GM12878 (cell line): ENCODE measurements around the gene GLRX2. TPM values are rescaled to one million over a fixed set of nuclear protein-coding genes. Genes with fewer than 3 reads are reported as not detected.

Experiments
- ATAC-seq: fragments of 200-7000 bp; cut with Tn5 transposase; 3 replicates; pipeline ENCODE4 v1.9.1; 2020; ENCODE audit warnings: mild to moderate bottlenecking, moderate library complexity
- BruUV-seq: library from RNA; stranded (reverse); fragments of 400-500 nt; replicated peaks from 2 replicates; lab custom pipeline; 2021; lab: Mats Ljungman, UMichigan
- CTCF ChIA-PET: fragments of 300-600 bp; sonication (Branson Sonifier 250); formaldehyde crosslinking; extraction: SDS; loops from one replicate; lab custom pipeline; 2021; ENCODE audit warnings: inconsistent platforms; lab: Yijun Ruan, JAX
- POLR2A ChIA-PET: fragments of 350-600 bp; formaldehyde crosslinking; extraction: SDS; loops from one replicate; lab custom pipeline; 2021; ENCODE audit warnings: inconsistent platforms; lab: Charles Lee
- RAD21 ChIA-PET: fragments of 300-600 bp; sonication (Branson Sonifier 250); formaldehyde crosslinking; loops from one replicate; lab custom pipeline; 2023; ENCODE audit warnings: antibody characterized with exemption; ENCODE audit not compliant: unreplicated experiment; lab: Charles Lee
- SMC1A ChIA-PET: fragments of 300-600 bp; sonication (Branson Sonifier 250); formaldehyde crosslinking; loops from one replicate; lab custom pipeline; 2023; ENCODE audit not compliant: unreplicated experiment, uncharacterized antibody; lab: Charles Lee
- DNase-seq: peaks from one replicate; pipeline ENCODE4 v3.0.0-alpha.2; 2011; ENCODE audit warnings: low read depth, low spot score
- FAIRE-seq: peaks from 3 replicates; lab custom pipeline; 2011; peaks lifted over from hg19 to GRCh38; lab: Jason Lieb, UNC
- H2AFZ ChIP-seq: 2 replicates; pipeline ENCODE4 v1.6.0; 2011; ENCODE audit warnings: low read depth, low read length, control low read depth; ENCODE audit not compliant: control insufficient read depth
- H3K27ac ChIP-seq: 2 replicates; pipeline ENCODE4 v1.5.1; 2011; ENCODE audit warnings: control low read depth; ENCODE audit not compliant: control insufficient read depth, insufficient read depth
- H3K27me3 ChIP-seq, 2 experiments: replicated peaks in 1 of 2; 2 replicates each; pipeline versions ENCODE4 v1.6.0 to v1.6.1; 2011; ENCODE audit warnings: low read length in 1 of 2; ENCODE audit not compliant: control insufficient read depth in 2 of 2, insufficient read depth in 2 of 2
- H3K36me3 ChIP-seq, 2 experiments: 2 replicates each; pipeline ENCODE4 v1.5.1; 2011; ENCODE audit warnings: low read length in 1 of 2; ENCODE audit not compliant: control insufficient read depth in 2 of 2, insufficient read depth in 2 of 2
- H3K4me1 ChIP-seq: 2 replicates; pipeline ENCODE4 v1.6.1; 2011; ENCODE audit warnings: mild to moderate bottlenecking, low read length, moderate library complexity, mixed read lengths; ENCODE audit not compliant: control insufficient read depth, insufficient read depth
- H3K4me2 ChIP-seq: 2 replicates; pipeline ENCODE4 v1.6.0; 2011; ENCODE audit warnings: control low read depth; ENCODE audit not compliant: control insufficient read depth, insufficient read depth
- H3K4me3 ChIP-seq: fragments of 200-600 bp; sonication (generic); 2 replicates; pipeline ENCODE4 v1.5.1; 2016
- H3K79me2 ChIP-seq: 2 replicates; pipeline ENCODE4 v1.6.0; 2011; ENCODE audit warnings: low read length; ENCODE audit not compliant: control insufficient read depth, insufficient read depth
- H3K9ac ChIP-seq: 2 replicates; pipeline ENCODE4 v1.8.0; 2011; ENCODE audit warnings: low read length, control low read depth, mixed read lengths; ENCODE audit not compliant: control insufficient read depth, insufficient read depth
- H3K9me3 ChIP-seq: replicated peaks from 3 replicates; pipeline ENCODE4 v1.5.1; 2011; ENCODE audit warnings: mild to moderate bottlenecking, low read length; ENCODE audit not compliant: control insufficient read depth, insufficient read depth
- H4K20me1 ChIP-seq: 2 replicates; pipeline ENCODE4 v1.6.0; 2011; ENCODE audit not compliant: control insufficient read depth, insufficient read depth
- BCLAF1 ChIP-seq: fragments of 450-650 bp; IDR thresholded peaks from 2 replicates; pipeline ENCODE4 v1.6.1; 2017; ENCODE audit warnings: antibody characterized with exemption, mild to moderate bottlenecking, moderate library complexity
- ELK1 ChIP-seq: IDR thresholded peaks from 2 replicates; pipeline ENCODE4 v1.6.1; 2012; ENCODE audit warnings: low read depth, low read length, improper control_type of control experiment
- IKZF2 ChIP-seq, 2 experiments: fragments of 450-650 bp; IDR thresholded peaks; 2 replicates each; pipeline ENCODE4 v1.6.1; 2017; ENCODE audit warnings: mild to moderate bottlenecking in 2 of 2, moderate library complexity in 2 of 2
- RUNX3 ChIP-seq: IDR thresholded peaks from 2 replicates; pipeline ENCODE4 v1.6.1; 2012; ENCODE audit warnings: low read length, inconsistent platforms
- ZBED1 ChIP-seq: IDR thresholded peaks from 2 replicates; pipeline ENCODE4 v1.6.1; 2016; ENCODE audit warnings: borderline replicate concordance
- ZNF24 ChIP-seq: fragments of 450-650 bp; IDR thresholded peaks from 2 replicates; pipeline ENCODE4 v1.6.1; 2017; ENCODE audit warnings: antibody characterized with exemption, mild to moderate bottlenecking
- WGBS: methylation state at CpG from one replicate; pipeline ENCODE4 v1.1.6; 2016; ENCODE audit warnings: low lambda C conversion rate; ENCODE audit not compliant: insufficient replicate concordance, insufficient coverage; ENCODE audit errors: missing lambda C conversion rate; 5-methylcytosine and 5-hydroxymethylcytosine counted together
- in situ Hi-C: fragments of 300-500 bp; cut with MboI; formaldehyde crosslinking; loops from 9 replicates; pipeline ENCODE4 v1.14.3; 2018; ENCODE audit warnings: mixed read lengths
- intact Hi-C: fragments of 100-400 bp; cut with micrococcal nuclease; formaldehyde crosslinking; loops from one replicate; pipeline ENCODE4 v1.14.2; 2022; ENCODE audit not compliant: unreplicated experiment
- polyA plus RNA-seq, 11 experiments: library from polyadenylated mRNA; depleted of rRNA in 4 of 11; unstranded in 6 of 11; stranded (reverse) in 5 of 11; fragments of >200 nt; fragmentation: Nextera tagmentation in 4 of 11; fragmentation: Illumina TruSeq in 1 of 11; extraction: Ambion mirVana in 4 of 11; extraction: Trizol in 1 of 11; gene quantifications; 1 replicate in 1 of 11; 2 replicates in 10 of 11; pipeline versions ENCODE4 v1.2.1 to v1.2.3, GENCODE V29; 2011 to 2016; ENCODE audit warnings: inconsistent platforms in 2 of 11, missing spikeins in 2 of 11, low read depth in 1 of 11
- total RNA-seq, 4 experiments: library from RNA; depleted of rRNA in 3 of 4; stranded (reverse); fragments of >200 nt in 3 of 4; fragmentation: Illumina TruSeq in 1 of 4; extraction: Trizol in 1 of 4; gene quantifications; 2 replicates each; pipeline versions ENCODE4 v1.2.1 to v1.2.3, GENCODE V29; 2013 to 2021

Gene GLRX2
- total and polyA plus RNA-seq, 10 of the 15 experiments (the other 5 are each of a cell fraction or from before 2014, with no cell fraction given): 5.5 to 67.6 (median 16.6) TPM

- Histone ChIP-seq H3K79me2 (peaks cover 95% of the 10 kb centered on the region), H3K9me3 (no peaks in the 10 kb centered on the region; the same call in 2 of the 3 replicates), H3K4me2 (peak overlapping the region; percentile 69), H2AFZ (no peak overlapping the region), H3K36me3 (peaks cover 0 to 4% of the 10 kb centered on the region in 2 experiments; a peak in 2 of 4 replicates), H3K9ac (no peak overlapping the region), H3K4me1 (peaks cover 20% of the 10 kb centered on the region), H3K27ac (no peak overlapping the region), H4K20me1 (no peaks in the 10 kb centered on the region), H3K4me3 (peak overlapping the region; percentile 14), H3K27me3 (no peaks in the 10 kb centered on the region)
- ChIA-PET CTCF (interaction anchor here (0.6 to 2.7 kb wide), 4 partner anchors 8 to 98 kb away, joined by 3 to 15 read pairs (median 3); no protein-coding TSS in a partner anchor), POLR2A (no interaction called here), SMC1A (interaction anchor here (0.7 to 1.0 kb wide), 2 partner anchors 9 to 47 kb away, joined by 3 read pairs; no protein-coding TSS in a partner anchor), RAD21 (no interaction called here)
- intact Hi-C loops (no loop called here), in situ Hi-C loops (no loop called here)
- no TSS peak for BruUV-seq
- WGBS: 67% methylated on average over 4 of the region's 4 CpGs
- FAIRE-seq (no peak), DNase-seq (no peak), ATAC-seq (no peak)
- TF ChIP-seq ZNF24: peak; percentile 74
- 0 out of 2 replicates have a peak, but pooled peaks have one; percentile 29 for TF ChIP-seq ZBED1
- TF ChIP-seq RUNX3: peak; percentile 55
- no peak for TF ChIP-seq ELK1
- no peak for TF ChIP-seq BCLAF1
- TF ChIP-seq IKZF2 (IDR thresholded peaks at IDR 0.05): peak; percentile 15 to 26; a peak in 1 of 4 replicates
These were observed 42.3 kb downstream of the GLRX2 start for GRCh38 chr1:193062698-193063463.
